Mesenchymal stem cell (in vitro differentiated cells and primary cell): ENCODE results near the gene TCF7L1.

ENCODE experiments used
- DNase-seq: peaks from one replicate; pipeline ENCODE4 v3.0.0-alpha.2; 2013
- H2AFZ ChIP-seq: one replicate; pipeline ENCODE4 v1.6.1; 2013; ENCODE audit warnings: low read depth, mild to moderate bottlenecking, control low read depth, inconsistent platforms, low read length, moderate library complexity
- H2AK5ac ChIP-seq: 2 replicates; pipeline ENCODE4 v1.6.1; 2013; ENCODE audit warnings: low read length, moderate library complexity, mild to moderate bottlenecking, inconsistent platforms; ENCODE audit not compliant: severe bottlenecking
- H2BK120ac ChIP-seq: one replicate; pipeline ENCODE4 v1.6.1; 2013; ENCODE audit warnings: low read depth, mild to moderate bottlenecking, inconsistent platforms, low read length, moderate library complexity
- H2BK12ac ChIP-seq, 2 experiments: one replicate each; pipeline ENCODE4 v1.6.1; 2013; ENCODE audit warnings: inconsistent platforms in 2 of 2, low read length in 2 of 2, mild to moderate bottlenecking in 2 of 2, moderate library complexity in 2 of 2, control low read depth in 1 of 2
- H2BK15ac ChIP-seq: one replicate; pipeline ENCODE4 v1.6.1; 2013; ENCODE audit warnings: mild to moderate bottlenecking, low read depth, inconsistent platforms; ENCODE audit not compliant: poor library complexity, severe bottlenecking
- H2BK5ac ChIP-seq: 2 replicates; pipeline ENCODE4 v1.6.1; 2013; ENCODE audit warnings: low read depth, mild to moderate bottlenecking, low read length, control low read depth, inconsistent platforms; ENCODE audit not compliant: poor library complexity, severe bottlenecking
- H3K14ac ChIP-seq, 2 experiments: one replicate each; pipeline ENCODE4 v1.6.1; 2013; ENCODE audit warnings: inconsistent platforms in 2 of 2, low read length in 2 of 2, control low read depth in 1 of 2, mild to moderate bottlenecking in 1 of 2, moderate library complexity in 1 of 2
- H3K18ac ChIP-seq, 2 experiments: one replicate each; pipeline ENCODE4 v1.6.1; 2013; ENCODE audit warnings: inconsistent platforms in 2 of 2, low read length in 2 of 2, control low read depth in 1 of 2, low read depth in 1 of 2, mild to moderate bottlenecking in 1 of 2
- H3K23ac ChIP-seq, 2 experiments: one replicate each; pipeline ENCODE4 v1.6.1; 2013; ENCODE audit warnings: inconsistent platforms in 2 of 2, low read length in 2 of 2, mild to moderate bottlenecking in 2 of 2, moderate library complexity in 2 of 2, control low read depth in 1 of 2
- H3K27ac ChIP-seq: 2 replicates; pipeline ENCODE4 v1.5.1; 2013; ENCODE audit warnings: mild to moderate bottlenecking, moderate library complexity, low read length, control low read depth, inconsistent platforms; ENCODE audit not compliant: poor library complexity, severe bottlenecking
- H3K27me3 ChIP-seq, 2 experiments: 2 replicates each; pipeline versions ENCODE4 v1.6.1 to v1.7.0; 2013; ENCODE audit warnings: low read length in 2 of 2, mild to moderate bottlenecking in 2 of 2, moderate library complexity in 2 of 2, control low read depth in 1 of 2, inconsistent platforms in 1 of 2; ENCODE audit not compliant: control insufficient read depth in 1 of 2, insufficient read depth in 1 of 2
- H3K36me3 ChIP-seq, 2 experiments: 2 replicates each; pipeline versions ENCODE4 v1.6.1 to v1.7.0; 2013; ENCODE audit warnings: low read length in 2 of 2, control low read depth in 1 of 2, inconsistent platforms in 1 of 2, low read depth in 1 of 2, mild to moderate bottlenecking in 1 of 2; ENCODE audit not compliant: insufficient read depth in 2 of 2, control insufficient read depth in 1 of 2
- H3K4ac ChIP-seq, 2 experiments: one replicate each; pipeline ENCODE4 v1.6.1; 2013; ENCODE audit warnings: inconsistent platforms in 2 of 2, low read length in 2 of 2, mild to moderate bottlenecking in 2 of 2, moderate library complexity in 2 of 2, control low read depth in 1 of 2, low read depth in 1 of 2
- H3K4me1 ChIP-seq: 2 replicates; pipeline ENCODE4 v1.6.1; 2013; ENCODE audit warnings: low read depth, low read length, control low read depth; ENCODE audit not compliant: control insufficient read depth, insufficient read depth
- H3K4me2 ChIP-seq: 2 replicates; pipeline ENCODE4 v1.6.1; 2013; ENCODE audit warnings: low read length, mild to moderate bottlenecking, inconsistent platforms; ENCODE audit not compliant: poor library complexity, severe bottlenecking
- H3K4me3 ChIP-seq, 2 experiments: 2 replicates each; pipeline versions ENCODE4 v1.5.1 to v1.7.0; 2013; ENCODE audit warnings: low read length in 2 of 2, mild to moderate bottlenecking in 2 of 2, control low read depth in 1 of 2, low read depth in 1 of 2; ENCODE audit not compliant: insufficient read depth in 1 of 2
- H3K79me1 ChIP-seq: replicated peaks from 2 replicates; pipeline ENCODE4 v1.6.1; 2013; ENCODE audit warnings: mild to moderate bottlenecking, control low read depth, low read length, inconsistent platforms; ENCODE audit not compliant: poor library complexity, severe bottlenecking
- H3K9ac ChIP-seq: 2 replicates; pipeline ENCODE4 v1.7.0; 2013; ENCODE audit warnings: mild to moderate bottlenecking, low read length, moderate library complexity
- H3K9me3 ChIP-seq: 2 replicates; pipeline ENCODE4 v1.7.0; 2013; ENCODE audit warnings: mild to moderate bottlenecking, low read length; ENCODE audit not compliant: control insufficient read depth
- H4K8ac ChIP-seq: one replicate; pipeline ENCODE4 v1.6.1; 2013; ENCODE audit warnings: inconsistent platforms, mild to moderate bottlenecking, low read length, moderate library complexity
- H4K91ac ChIP-seq: one replicate; pipeline ENCODE4 v1.6.1; 2013; ENCODE audit warnings: mild to moderate bottlenecking, low read length, inconsistent platforms
- WGBS: methylation state at CpG from one replicate; pipeline ENCODE4 v1.1.7; 2013; ENCODE audit warnings: mixed read lengths; 5-methylcytosine and 5-hydroxymethylcytosine counted together

Gene TCF7L1

DNA sequence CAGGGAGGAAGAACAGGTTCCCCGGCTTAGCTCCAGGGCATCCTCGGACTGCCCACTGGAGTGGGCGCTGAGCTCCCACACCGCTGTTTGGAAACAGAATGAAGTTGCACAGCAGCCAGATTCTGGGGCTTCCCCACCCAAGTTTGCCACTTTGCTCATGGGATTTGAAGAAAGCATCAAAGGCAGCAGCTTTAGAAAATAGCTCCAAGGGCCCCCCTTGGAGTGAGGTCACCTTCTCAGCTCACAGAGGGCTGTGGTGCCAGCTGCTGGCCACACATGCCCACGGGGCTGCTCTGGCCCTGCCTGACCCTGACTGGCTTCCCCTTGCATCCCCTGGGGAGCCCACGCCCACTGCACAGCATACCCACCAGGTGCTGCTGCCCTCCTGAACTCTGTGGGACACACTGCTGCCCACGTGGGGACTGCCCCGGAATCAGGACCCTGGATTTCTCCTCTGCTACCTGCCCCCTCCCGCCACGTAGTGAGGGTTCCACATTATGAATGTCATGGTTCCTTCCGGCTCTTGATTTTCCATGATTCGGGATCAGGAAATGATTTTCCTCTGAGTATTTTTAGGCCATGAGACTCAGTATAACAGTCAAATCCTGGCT, 124.3 kb downstream of the TCF7L1 start:
- no peak overlapping the region for H2BK5ac ChIP-seq
- H4K91ac ChIP-seq = peak overlapping the region; percentile 85
- H3K14ac ChIP-seq = no peak overlapping the region
- H3K27me3 ChIP-seq = no peaks in the 10 kb centered on the region
- peak overlapping the region in 1 of 2 experiments; percentile 50 for H3K4me3 ChIP-seq
- H3K36me3 ChIP-seq = peaks cover 0 to 2% of the 10 kb centered on the region in 2 experiments
- H3K4me2 ChIP-seq = no peak overlapping the region
- H3K9ac ChIP-seq = peak overlapping the region; percentile 51
- peak overlapping the region; percentile 45 to 80 for H3K4ac ChIP-seq
- H3K27ac ChIP-seq = no peak overlapping the region
- H3K4me1 ChIP-seq = peaks cover 42% of the 10 kb centered on the region
- DNase-seq = no peak
- peak overlapping the region; percentile 60 for H2BK15ac ChIP-seq
- H3K18ac ChIP-seq = peak overlapping the region; percentile 73 to 85
- H4K8ac ChIP-seq = peak overlapping the region; percentile 92
- H2BK12ac ChIP-seq = peak overlapping the region; percentile 27 to 98
- no peak overlapping the region for H3K23ac ChIP-seq
- H2AK5ac ChIP-seq = peak overlapping the region; percentile 76
- no peak overlapping the region for H2BK120ac ChIP-seq
- H3K79me1 ChIP-seq = peaks cover 15% of the 10 kb centered on the region
- 78% methylated on average over 12 of the region's 12 CpGs for WGBS
- no peaks in the 10 kb centered on the region for H3K9me3 ChIP-seq
- no peak overlapping the region for H2AFZ ChIP-seq

DNA sequence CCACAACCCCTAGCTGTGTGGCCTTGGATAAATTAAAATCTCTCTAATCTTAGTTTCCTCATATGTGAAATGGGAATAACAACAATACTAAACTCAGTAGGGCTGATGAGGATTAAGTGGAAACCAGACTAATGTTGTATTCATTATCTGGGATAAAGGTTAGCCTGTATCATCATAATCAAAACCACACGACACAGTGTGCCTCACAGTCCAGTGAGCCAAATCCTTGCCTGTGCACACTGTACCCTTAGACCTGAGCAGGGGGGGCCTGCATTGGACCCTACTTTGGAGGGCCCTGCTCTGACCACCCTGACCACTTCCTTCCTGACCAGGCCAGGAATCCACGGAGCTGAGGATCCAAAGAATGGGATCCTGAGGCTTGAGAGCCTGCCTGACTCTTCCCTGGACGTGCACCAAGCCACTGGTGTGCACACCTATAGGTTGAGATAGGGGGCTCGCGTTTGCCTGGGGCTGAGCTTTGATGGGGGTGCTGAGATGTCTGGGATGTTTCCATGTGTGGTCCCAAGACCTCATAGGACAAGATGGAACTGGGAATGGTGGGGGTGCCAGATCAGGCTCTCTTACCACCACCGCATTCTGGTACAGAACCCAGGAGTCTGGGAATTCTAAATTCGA, 124.9 kb downstream of the TCF7L1 start:
- peak overlapping the region in 1 of 2 experiments; percentile 32 for H3K4ac ChIP-seq
- H3K9ac ChIP-seq = peak overlapping the region; percentile 51
- H2BK120ac ChIP-seq = peak overlapping the region; percentile 1
- peak overlapping the region in 1 of 2 experiments; percentile 65 for H2BK12ac ChIP-seq
- H2BK15ac ChIP-seq = no peak overlapping the region
- no peaks in the 10 kb centered on the region for H3K27me3 ChIP-seq
- H3K14ac ChIP-seq = peak overlapping the region in 1 of 2 experiments; percentile 35
- 70% methylated on average over 7 of the region's 7 CpGs for WGBS
- no peak overlapping the region for H4K8ac ChIP-seq
- H2AFZ ChIP-seq = no peak overlapping the region
- DNase-seq = no peak
- peaks cover 42% of the 10 kb centered on the region for H3K4me1 ChIP-seq
- H3K23ac ChIP-seq = peak overlapping the region in 1 of 2 experiments; percentile 85
- H2BK5ac ChIP-seq = no peak overlapping the region
- H4K91ac ChIP-seq = no peak overlapping the region
- H3K36me3 ChIP-seq = peaks cover 0 to 5% of the 10 kb centered on the region in 2 experiments
- H3K9me3 ChIP-seq = no peaks in the 10 kb centered on the region
- peak overlapping the region; percentile 19 for H2AK5ac ChIP-seq
- H3K79me1 ChIP-seq = peaks cover 15% of the 10 kb centered on the region
- peak overlapping the region in 1 of 2 experiments; percentile 50 for H3K4me3 ChIP-seq
- peak overlapping the region; percentile 81 for H3K27ac ChIP-seq
- no peak overlapping the region for H3K4me2 ChIP-seq
- peak overlapping the region in 1 of 2 experiments; percentile 88 for H3K18ac ChIP-seq

DNA sequence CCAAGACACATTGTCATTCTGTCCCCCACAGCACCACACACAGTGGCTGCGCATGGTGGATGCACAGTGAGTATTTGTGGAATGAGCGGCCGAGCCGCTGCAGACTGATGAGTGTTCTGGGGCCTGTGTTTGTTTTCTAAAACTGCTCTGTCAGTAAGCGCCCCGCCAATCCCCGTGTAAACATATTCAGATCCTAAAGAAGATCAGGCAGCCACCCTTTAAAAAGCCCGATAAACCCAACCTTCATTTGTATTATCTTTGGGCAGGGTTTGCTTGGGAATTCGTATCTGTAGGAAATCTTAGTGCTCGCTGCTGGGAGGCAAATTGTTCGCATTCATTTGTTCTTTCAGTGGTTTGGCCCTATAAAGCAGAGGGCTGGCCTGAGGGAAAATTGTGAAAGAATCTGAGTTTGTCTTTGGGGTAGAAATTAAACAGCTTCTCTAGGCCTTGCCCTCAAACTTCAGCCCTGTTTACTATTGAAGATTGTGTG, 126.0 kb downstream of the TCF7L1 start:
- H3K4ac ChIP-seq = peak overlapping the region in 1 of 2 experiments; percentile 36
- peak overlapping the region; percentile 44 to 69 for H3K18ac ChIP-seq
- peak overlapping the region; percentile 83 for H3K9ac ChIP-seq
- peak overlapping the region in 1 of 2 experiments; percentile 70 for H2BK12ac ChIP-seq
- H2BK15ac ChIP-seq = no peak overlapping the region
- H3K79me1 ChIP-seq = peaks cover 15% of the 10 kb centered on the region
- no peaks in the 10 kb centered on the region for H3K9me3 ChIP-seq
- H2BK120ac ChIP-seq = no peak overlapping the region
- H2BK5ac ChIP-seq = peak overlapping the region; percentile 68
- H3K27me3 ChIP-seq = no peaks in the 10 kb centered on the region
- H3K4me2 ChIP-seq = no peak overlapping the region
- peaks cover 44% of the 10 kb centered on the region for H3K4me1 ChIP-seq
- peak; percentile 78 for DNase-seq
- H3K27ac ChIP-seq = peak overlapping the region; percentile 81
- H3K36me3 ChIP-seq = peaks cover 0 to 5% of the 10 kb centered on the region in 2 experiments
- H2AK5ac ChIP-seq = peak overlapping the region; percentile 91
- H4K8ac ChIP-seq = peak overlapping the region; percentile 55
- peak overlapping the region in 1 of 2 experiments; percentile 50 for H3K4me3 ChIP-seq
- H3K23ac ChIP-seq = no peak overlapping the region
- peak overlapping the region in 1 of 2 experiments; percentile 23 for H3K14ac ChIP-seq
- WGBS = 13% methylated on average over 7 of the region's 11 CpGs
- no peak overlapping the region for H2AFZ ChIP-seq
- H4K91ac ChIP-seq = peak overlapping the region; percentile 74

DNA sequence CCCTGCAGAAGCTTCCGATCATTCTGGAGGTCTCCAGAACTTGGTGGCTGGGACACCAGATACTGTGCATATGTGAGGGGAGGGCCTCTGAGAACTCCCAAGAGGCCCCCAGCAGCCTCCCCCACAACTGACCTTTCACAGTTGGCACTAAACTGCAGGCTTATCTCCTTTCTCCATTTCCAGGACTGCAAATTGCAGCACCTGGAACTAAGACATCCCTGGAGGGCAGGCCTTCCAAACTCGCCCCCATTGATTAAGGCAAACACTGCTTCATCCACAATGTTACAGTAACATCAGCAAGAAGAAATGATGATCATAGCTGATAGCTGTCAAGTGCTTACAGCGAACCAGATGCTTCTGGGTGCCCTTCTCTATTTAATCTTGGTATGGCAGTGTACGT, 126.7 kb downstream of the TCF7L1 start:
- Histone ChIP-seq H3K4me3 (peak overlapping the region in 1 of 2 experiments; percentile 39), H2BK120ac (no peak overlapping the region), H4K91ac (no peak overlapping the region), H3K79me1 (peaks cover 15% of the 10 kb centered on the region), H3K4ac (peak overlapping the region; percentile 28 to 60), H3K18ac (peak overlapping the region in 1 of 2 experiments; percentile 67), H2BK5ac (no peak overlapping the region), H3K4me1 (peaks cover 42% of the 10 kb centered on the region), H2AK5ac (peak overlapping the region; percentile 72), H2BK15ac (no peak overlapping the region), H3K23ac (no peak overlapping the region), H3K14ac (no peak overlapping the region), H3K9ac (peak overlapping the region; percentile 83), H3K36me3 (peaks cover 0 to 5% of the 10 kb centered on the region in 2 experiments), H2AFZ (no peak overlapping the region), H3K27ac (peak overlapping the region; percentile 81), H2BK12ac (peak overlapping the region; percentile 1 to 2), H3K4me2 (no peak overlapping the region), H3K9me3 (no peaks in the 10 kb centered on the region), H4K8ac (peak overlapping the region; percentile 48), H3K27me3 (no peaks in the 10 kb centered on the region)
- DNase-seq = no peak
- 91% methylated on average over 4 of the region's 4 CpGs for WGBS
